Fibroblast of lung (primary cell): ENCODE data around the gene CECR2.

Experiments used
- EZH2 ChIP-seq: IDR thresholded peaks from 2 replicates; pipeline ENCODE4 v1.5.1; 2012; ENCODE audit warnings: low read length, control low read depth, mild to moderate bottlenecking; ENCODE audit errors: missing control alignments
- TF ChIP-seq, protein P1 (sequence below), 2 donors: IDR thresholded peaks in 1 of 2; conservative IDR thresholded peaks in 1 of 2; 1 replicate in 1 of 2; 2 replicates in 1 of 2; pipeline ENCODE4 v1.5.1; 2011 to 2012; ENCODE audit warnings: low read length in 2 of 2, control low read depth in 1 of 2, inconsistent platforms in 1 of 2, low read depth in 1 of 2, mild to moderate bottlenecking in 1 of 2

- TF ChIP-seq, protein P1, sequence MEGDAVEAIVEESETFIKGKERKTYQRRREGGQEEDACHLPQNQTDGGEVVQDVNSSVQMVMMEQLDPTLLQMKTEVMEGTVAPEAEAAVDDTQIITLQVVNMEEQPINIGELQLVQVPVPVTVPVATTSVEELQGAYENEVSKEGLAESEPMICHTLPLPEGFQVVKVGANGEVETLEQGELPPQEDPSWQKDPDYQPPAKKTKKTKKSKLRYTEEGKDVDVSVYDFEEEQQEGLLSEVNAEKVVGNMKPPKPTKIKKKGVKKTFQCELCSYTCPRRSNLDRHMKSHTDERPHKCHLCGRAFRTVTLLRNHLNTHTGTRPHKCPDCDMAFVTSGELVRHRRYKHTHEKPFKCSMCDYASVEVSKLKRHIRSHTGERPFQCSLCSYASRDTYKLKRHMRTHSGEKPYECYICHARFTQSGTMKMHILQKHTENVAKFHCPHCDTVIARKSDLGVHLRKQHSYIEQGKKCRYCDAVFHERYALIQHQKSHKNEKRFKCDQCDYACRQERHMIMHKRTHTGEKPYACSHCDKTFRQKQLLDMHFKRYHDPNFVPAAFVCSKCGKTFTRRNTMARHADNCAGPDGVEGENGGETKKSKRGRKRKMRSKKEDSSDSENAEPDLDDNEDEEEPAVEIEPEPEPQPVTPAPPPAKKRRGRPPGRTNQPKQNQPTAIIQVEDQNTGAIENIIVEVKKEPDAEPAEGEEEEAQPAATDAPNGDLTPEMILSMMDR (conservative IDR thresholded peaks at IDR 0.05 in 1 of 2, IDR thresholded peaks at IDR 0.05 in 1 of 2; ENCODE audit: low read depth in 1 of 2, low read length in 2 of 2), result no peak
- TF ChIP-seq EZH2, result no peak
Observed at GRCh38 chr22:17337639-17338038, 31.6 kb upstream of the CECR2 start.
